ENCODE results near the gene ECHDC1.
"Not testable (repeated sequence)": the region's sequence is repeated elsewhere in the genome, so short reads cannot be mapped to it uniquely, and the experiment has no call there.

Gene ECHDC1

GRCh38 chr6:127342946-127343808 lies at the start of gene ECHDC1:
TSS of gene ECHDC1 (minus strand) at chr6:127343609. CDS start at chr6:127331028, 12,581 bp downstream.
- DNase-seq (ENCODE audit: low read depth, low spot score): peak; percentile 33

GRCh38 chr6:127392301-127392700 lies 48.9 kb upstream of the ECHDC1 start:
- no peak for DNase-seq (ENCODE audit: low read depth, low spot score)

- DNase-seq (ENCODE audit: low read depth, low spot score): no peak
Measured at GRCh38 chr6:127391094-127391953, 47.9 kb upstream of the ECHDC1 start.

DNA sequence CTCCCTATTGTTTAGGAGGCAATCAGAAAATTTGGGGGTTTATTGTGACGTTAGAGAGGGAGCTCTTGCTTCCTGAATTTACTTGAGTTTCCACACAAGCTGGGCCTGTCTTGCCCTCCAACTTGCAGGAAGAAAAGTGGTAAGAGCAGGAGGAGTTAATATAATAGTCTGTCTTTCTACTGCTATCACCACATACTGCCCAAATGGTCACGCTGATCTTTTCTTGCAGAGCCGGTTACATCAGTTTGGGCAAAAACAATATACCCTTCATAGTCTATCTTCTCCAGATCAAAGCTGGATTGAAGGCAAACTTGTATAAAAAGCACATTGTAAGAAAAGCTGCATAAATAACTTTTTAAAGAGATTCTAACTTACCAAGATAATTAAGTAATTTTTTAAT lies 46.3 kb upstream of the ECHDC1 start:
- no peak for DNase-seq (ENCODE audit: low read depth, low spot score)

GRCh38 chr6:127385668-127386430 lies 42.4 kb upstream of the ECHDC1 start:
- no peak for DNase-seq (ENCODE audit: low read depth, low spot score)

GRCh38 chr6:127384848-127385247 lies 41.4 kb upstream of the ECHDC1 start:
- not testable (repeated sequence) for DNase-seq (ENCODE audit: low read depth, low spot score)

DNA sequence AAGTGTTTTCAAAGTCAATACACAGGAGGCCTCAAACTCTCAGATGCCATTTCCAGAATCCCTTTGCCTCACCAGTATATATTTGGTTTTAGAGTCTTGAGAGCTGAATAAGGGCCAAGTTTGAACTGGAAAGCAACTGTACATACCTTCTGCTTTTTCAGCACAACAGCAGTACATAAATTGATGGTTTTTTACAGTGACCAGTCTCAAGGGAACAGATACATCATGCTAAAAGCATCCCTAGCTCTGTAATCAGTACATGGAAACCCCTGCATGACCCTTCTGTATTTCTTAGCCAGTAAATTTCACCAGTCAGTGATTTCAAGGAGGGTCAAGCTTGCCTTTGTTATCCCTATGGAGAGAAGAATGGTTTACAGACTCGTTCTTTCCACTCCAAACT lies 40.6 kb upstream of the ECHDC1 start:
- DNase-seq (ENCODE audit: low read depth, low spot score): no peak

DNA sequence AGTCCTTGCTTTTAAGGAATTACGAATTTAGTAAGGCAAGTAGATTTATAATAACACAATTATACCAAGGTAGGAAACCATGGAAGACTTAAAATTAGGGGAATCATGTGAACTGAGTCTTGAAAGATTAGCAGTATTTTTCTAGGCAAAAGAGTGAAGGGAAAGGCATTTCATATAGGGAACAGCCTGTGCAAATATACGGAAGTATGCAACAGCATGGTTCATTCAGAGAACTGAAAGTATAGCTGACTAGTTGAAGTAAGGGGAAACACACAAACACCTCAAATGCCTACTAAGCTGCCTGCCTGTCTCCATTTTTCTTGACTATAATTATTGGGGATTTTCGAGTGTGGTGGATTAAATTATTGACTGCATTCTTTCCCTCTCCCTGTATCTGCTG lies 39.0 kb upstream of the ECHDC1 start:
- no peak for DNase-seq (ENCODE audit: low read depth, low spot score)

- no peak for DNase-seq (ENCODE audit: low read depth, low spot score)
Measured at GRCh38 chr6:127381384-127381783, 38.0 kb upstream of the ECHDC1 start.

DNA sequence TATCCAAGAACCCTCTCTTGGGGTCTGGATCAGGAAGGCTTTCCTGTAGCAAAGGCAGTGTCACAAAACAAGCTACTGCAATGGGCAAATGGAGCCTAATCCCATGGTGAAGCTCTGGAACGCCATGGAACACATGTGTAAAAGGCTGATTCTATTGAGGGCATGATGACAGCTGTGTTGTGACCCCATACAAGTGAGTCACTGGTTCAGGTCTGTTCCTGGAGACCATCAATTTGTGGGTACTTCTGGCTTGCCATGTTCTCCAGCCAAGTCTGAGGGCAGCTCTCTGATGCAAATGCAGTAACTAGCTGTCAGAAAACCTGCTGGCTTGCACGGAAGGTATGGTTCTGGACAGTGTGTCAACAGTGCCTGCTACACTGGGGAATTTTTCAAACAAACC lies 33.3 kb upstream of the ECHDC1 start:
- DNase-seq (ENCODE audit: low read depth, low spot score): no peak

GRCh38 chr6:127367023-127367375 lies 23.6 kb upstream of the ECHDC1 start:
- no peak for DNase-seq (ENCODE audit: low read depth, low spot score)

DNA sequence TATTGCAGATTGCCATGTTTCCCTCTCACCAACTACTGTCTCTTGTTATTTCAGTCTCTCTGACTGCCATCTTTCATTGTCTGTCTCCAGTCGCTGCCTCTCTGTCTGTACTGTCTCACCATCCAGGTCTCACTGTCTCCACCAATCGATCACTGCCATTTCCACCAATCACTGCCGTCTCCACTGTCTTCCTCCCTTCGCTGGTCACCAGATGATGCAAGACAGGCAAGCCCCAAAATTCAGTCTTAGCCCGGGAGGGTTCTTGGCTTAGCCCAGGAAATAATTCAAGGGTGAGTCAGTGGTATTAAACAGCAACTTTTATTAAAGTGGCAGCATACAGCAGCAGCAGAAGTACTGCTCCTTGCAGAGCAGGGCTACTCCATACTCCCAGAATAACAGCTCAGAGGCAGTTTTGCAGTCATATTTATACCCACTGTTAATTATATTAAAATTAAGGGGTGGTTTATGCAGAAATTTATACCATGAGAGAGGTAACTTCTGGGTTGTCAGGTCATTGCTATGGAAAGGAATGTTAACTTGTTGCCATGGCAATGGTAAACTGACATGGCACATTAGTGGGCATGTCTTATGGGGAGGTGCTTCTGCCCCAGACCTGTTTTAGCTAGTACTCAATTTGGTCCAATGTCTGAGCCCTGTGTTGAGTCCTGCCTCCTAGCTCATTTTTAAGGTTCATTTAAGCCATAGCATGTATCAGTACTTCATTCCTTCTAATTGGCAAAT lies 23.0 kb upstream of the ECHDC1 start:
- no peak for DNase-seq (ENCODE audit: low read depth, low spot score)

GRCh38 chr6:127365874-127366273 lies 22.5 kb upstream of the ECHDC1 start:
- no peak for DNase-seq (ENCODE audit: low read depth, low spot score)

GRCh38 chr6:127352524-127352923 lies 9.1 kb upstream of the ECHDC1 start:
- DNase-seq (ENCODE audit: low read depth, low spot score): no peak

GRCh38 chr6:127349980-127350379 lies 6.6 kb upstream of the ECHDC1 start:
- no peak for DNase-seq (ENCODE audit: low read depth, low spot score)

GRCh38 chr6:127348028-127348661 lies 4.7 kb upstream of the ECHDC1 start:
- no peak for DNase-seq (ENCODE audit: low read depth, low spot score)

DNA sequence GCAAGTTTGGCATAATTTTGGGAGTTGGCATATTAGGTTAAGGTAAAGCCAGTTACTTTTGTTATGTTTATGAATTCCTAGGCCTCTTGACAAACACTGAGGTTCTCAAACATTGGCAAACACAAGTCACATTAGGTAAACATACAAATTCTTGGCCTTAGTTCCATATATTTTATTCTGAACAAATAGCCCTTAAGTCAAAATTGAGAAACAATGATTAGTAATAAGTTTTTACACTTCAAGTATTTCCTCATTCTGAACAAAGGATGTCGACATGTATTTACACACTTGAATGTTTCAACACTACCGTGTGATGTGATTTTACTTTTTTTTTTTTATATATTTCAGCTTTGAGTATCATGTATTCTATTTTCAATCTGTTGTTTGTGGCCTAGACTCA lies 3.8 kb upstream of the ECHDC1 start:
- DNase-seq (ENCODE audit: low read depth, low spot score): no peak

GRCh38 chr6:127345521-127345920 lies 2.1 kb upstream of the ECHDC1 start:
- DNase-seq (ENCODE audit: low read depth, low spot score): no peak

DNA sequence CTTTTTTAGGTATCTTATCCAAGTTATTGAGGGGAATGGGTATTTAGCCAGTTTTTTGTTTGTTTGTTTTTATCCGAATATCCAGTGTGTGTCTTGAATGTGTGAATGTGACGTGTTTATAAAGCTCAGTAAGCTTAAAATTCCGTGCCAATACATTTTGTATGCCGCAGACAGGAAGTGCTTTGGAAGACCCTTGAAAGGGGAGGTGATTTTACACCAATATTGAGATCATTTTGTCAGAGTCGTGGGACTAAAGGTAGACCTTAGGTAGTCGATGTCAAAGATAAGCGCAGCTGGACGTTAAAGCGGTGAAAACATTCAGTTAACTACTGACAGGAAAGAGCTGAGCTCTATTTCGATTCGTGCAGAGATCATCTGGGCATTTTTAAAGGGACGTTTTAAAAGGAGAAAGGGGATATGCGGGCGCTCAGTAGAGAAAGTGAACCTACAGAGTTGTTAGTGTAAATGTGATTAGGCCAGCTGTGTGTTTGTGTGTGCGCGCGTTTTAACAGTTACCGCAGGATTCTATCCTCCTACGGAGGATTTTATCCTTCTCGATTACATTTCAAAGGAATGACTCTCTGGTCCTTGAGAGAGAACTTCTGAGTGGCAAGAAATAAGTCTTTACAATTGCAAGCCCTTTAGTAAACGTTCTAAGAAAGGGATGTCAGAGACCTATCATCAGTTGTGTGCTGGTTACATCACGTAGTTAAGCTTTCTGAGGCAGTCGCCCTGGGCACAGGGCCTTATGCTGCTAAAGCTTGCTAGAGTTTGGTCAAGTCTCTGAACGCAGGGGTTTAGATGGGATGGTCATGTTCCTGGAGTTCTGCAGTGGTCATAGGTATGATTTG lies 625 bp upstream of the ECHDC1 start:
- peak; percentile 17 for DNase-seq (ENCODE audit: low read depth, low spot score)

Measured in smooth muscle cell of the brain vasculature (primary cell).